Measurements from ENCODE around the gene CMPK2. TPM values are rescaled to one million over a fixed set of nuclear protein-coding genes. Genes with fewer than 3 reads are reported as not detected.

The CMPK2 gene
- total and polyA plus RNA-seq, 7 donors, result 1.3 to 4.2 (median 1.7) TPM

DNA sequence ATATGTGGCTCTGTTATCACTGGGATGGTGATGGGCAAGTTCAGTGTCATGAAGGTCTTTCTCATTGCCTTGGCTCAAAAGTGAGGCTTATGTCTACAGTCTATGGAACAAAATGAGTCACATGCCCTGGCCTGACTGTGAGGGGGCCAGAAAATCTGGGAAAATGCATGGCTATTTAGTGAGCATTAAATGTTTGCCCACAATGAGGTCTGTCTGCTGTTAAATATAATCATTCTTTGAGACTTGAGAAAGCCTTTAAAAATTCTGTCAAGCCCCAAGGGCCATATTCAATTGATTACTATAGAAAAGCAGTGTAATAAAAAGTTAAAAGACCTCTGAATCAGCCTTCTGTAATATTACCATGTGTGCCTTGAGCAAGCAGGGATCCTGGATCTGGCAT lies 46.0 kb upstream of the CMPK2 start:
- DNase-seq, result no peak
- H3K9me3 ChIP-seq, result no peaks in the 10 kb centered on the region
- H3K27me3 ChIP-seq (ENCODE audit: insufficient read depth in 3 of 3, low read length in 2 of 3), result no peaks in the 10 kb centered on the region
- H3K27ac ChIP-seq, result no peak overlapping the region
- H3K4me1 ChIP-seq, result peaks cover 8% of the 10 kb centered on the region
- H3K4me3 ChIP-seq, result no peak overlapping the region
- no peaks in the 10 kb centered on the region for H3K36me3 ChIP-seq (ENCODE audit: insufficient read depth in 1 of 2, low read depth in 1 of 2)
- TF ChIP-seq, protein P1, sequence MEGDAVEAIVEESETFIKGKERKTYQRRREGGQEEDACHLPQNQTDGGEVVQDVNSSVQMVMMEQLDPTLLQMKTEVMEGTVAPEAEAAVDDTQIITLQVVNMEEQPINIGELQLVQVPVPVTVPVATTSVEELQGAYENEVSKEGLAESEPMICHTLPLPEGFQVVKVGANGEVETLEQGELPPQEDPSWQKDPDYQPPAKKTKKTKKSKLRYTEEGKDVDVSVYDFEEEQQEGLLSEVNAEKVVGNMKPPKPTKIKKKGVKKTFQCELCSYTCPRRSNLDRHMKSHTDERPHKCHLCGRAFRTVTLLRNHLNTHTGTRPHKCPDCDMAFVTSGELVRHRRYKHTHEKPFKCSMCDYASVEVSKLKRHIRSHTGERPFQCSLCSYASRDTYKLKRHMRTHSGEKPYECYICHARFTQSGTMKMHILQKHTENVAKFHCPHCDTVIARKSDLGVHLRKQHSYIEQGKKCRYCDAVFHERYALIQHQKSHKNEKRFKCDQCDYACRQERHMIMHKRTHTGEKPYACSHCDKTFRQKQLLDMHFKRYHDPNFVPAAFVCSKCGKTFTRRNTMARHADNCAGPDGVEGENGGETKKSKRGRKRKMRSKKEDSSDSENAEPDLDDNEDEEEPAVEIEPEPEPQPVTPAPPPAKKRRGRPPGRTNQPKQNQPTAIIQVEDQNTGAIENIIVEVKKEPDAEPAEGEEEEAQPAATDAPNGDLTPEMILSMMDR (IDR thresholded peaks at IDR 0.05), result no peak
- no peak for ATAC-seq
- intact Hi-C loops (cut with DNase I), result loop anchor here in 1 of 2 donors (5.0 kb wide), 1 partner anchor 116 kb away; no protein-coding TSS in a partner anchor

DNA sequence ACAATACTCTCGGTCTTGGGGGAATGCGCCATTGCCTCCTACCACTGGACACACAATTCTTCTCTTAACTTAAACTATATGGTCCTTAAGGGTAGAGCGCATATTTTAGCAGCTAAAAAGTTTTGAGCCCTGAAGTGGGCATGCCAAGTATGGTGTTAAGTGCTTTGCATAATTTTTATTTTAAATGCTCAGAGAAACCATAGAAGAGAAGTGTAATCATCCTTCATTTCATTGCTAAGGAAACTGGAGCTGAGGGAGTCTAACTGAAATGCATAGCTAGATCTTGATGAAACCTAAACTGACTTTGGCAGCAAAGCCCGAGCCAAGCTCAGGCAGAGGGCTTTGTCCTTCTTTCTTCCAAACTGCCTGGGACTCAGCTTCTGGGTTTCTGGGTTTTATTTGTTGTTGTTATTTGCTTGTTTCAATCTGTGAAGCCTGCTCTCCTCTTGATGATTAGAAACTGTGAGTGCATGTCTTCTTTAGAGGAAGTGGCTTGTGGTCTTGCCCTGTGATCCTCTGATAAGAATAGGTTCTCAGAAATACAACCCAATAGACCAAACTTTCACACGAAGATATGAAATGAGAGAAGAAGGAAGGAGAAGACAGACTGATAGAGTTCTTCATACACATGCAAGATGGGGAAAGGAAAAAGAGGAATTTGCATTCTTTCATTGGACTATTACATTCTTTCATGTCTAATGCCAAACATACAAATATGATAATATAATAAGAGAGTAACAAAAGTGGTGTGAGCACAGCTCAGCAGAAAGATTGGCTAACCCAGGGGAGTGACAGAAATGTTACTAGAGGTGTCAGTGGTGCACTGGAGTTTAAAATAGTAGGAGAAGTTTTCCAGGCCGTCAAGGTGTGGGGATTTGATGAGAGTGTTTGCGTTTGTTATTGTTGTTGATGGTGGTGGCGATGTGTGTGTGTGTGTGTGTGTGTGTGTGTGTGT lies 44.0 kb upstream of the CMPK2 start:
- Histone ChIP-seq H3K27me3 (ENCODE audit: insufficient read depth in 3 of 3, low read length in 2 of 3) (no peaks in the 10 kb centered on the region), H3K9me3 (no peaks in the 10 kb centered on the region), H3K36me3 (ENCODE audit: insufficient read depth in 1 of 2, low read depth in 1 of 2) (no peaks in the 10 kb centered on the region), H3K4me1 (peaks cover 7% of the 10 kb centered on the region), H3K27ac (no peak overlapping the region), H3K4me3 (no peak overlapping the region)
- intact Hi-C loops (cut with DNase I), result loop anchor here in 1 of 2 donors (5.0 kb wide), 1 partner anchor 118 kb away; no protein-coding TSS in a partner anchor
- DNase-seq, result no peak
- no peak for ATAC-seq
- WGBS, 3 donors, result 70 to 84% (median 75%) methylated on average over 8 of the region's 8 CpGs
- TF ChIP-seq, protein P1 (IDR thresholded peaks at IDR 0.05), result no peak

DNA sequence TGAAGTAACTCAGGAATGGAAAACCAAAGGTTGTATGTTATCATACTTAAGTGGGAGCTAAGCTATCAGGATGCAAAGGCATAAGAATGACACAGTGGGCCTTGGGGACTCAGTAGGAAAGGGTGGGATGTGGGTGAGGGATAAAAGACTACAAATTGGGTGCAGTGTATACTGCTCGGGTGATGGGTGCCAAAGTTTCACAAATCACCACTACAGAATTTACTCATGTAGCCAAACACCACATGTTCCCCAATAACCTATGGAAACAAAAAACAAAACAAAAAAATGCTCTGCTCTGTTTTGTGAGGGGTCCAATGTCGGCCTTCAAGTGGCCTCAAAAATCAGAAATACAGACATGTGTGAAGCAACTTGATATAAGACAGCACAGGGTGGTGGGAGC lies 42.6 kb upstream of the CMPK2 start:
- 92 to 94% (median 93%) methylated on average over 2 of the region's 2 CpGs for WGBS, 3 donors
- peaks cover 7% of the 10 kb centered on the region for H3K4me1 ChIP-seq
- ATAC-seq, result no peak
- no peak overlapping the region for H3K27ac ChIP-seq
- no peaks in the 10 kb centered on the region for H3K27me3 ChIP-seq (ENCODE audit: insufficient read depth in 3 of 3, low read length in 2 of 3)
- H3K36me3 ChIP-seq (ENCODE audit: insufficient read depth in 1 of 2, low read depth in 1 of 2), result no peaks in the 10 kb centered on the region
- intact Hi-C loops (cut with DNase I), result no loop called here
- H3K4me3 ChIP-seq, result no peak overlapping the region
- TF ChIP-seq, protein P1 (IDR thresholded peaks at IDR 0.05), result no peak
- no peaks in the 10 kb centered on the region for H3K9me3 ChIP-seq
- no peak for DNase-seq

DNA sequence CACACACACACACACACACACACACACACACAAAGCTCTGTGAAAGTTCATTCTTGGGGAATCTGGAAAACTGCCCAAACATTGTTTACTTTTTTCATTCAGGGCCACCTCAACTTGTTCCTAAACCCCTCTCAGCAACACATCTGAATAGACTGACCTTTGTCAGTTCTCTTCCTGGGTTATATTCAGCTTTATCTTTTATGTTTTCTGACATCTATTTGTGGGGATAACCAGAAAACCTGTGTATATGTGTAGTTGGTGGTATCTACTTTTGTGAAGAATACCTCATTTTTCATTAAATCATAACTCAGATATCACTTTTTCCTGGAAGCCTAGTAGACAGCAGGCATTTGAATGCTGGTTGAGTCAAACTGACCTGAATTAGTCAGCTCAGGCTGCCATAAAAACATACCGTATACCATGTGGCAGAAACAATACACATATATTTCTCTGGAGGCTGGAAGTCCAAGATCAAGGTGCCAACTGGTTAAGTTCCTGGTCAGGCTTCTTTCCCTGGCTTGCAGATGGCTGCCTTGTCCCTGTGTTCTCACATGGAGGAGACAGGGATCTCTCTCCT lies 40.5 kb upstream of the CMPK2 start:
- H3K9me3 ChIP-seq, result no peaks in the 10 kb centered on the region
- H3K27me3 ChIP-seq (ENCODE audit: insufficient read depth in 3 of 3, low read length in 2 of 3), result no peaks in the 10 kb centered on the region
- no peak overlapping the region for H3K27ac ChIP-seq
- 89 to 95% (median 92%) methylated on average over 1 of the region's 1 CpG for WGBS, 3 donors
- ATAC-seq, result no peak
- TF ChIP-seq, protein P1 (IDR thresholded peaks at IDR 0.05), result no peak
- no peak for DNase-seq
- intact Hi-C loops (cut with DNase I), result no loop called here
- no peaks in the 10 kb centered on the region for H3K36me3 ChIP-seq (ENCODE audit: insufficient read depth in 1 of 2, low read depth in 1 of 2)
- H3K4me3 ChIP-seq, result no peak overlapping the region
- H3K4me1 ChIP-seq, result peaks cover 7% of the 10 kb centered on the region
